Ovary (tissue), 9 donors: Measurements from ENCODE around the gene LRRC57. TPM values are rescaled to one million over a fixed set of nuclear protein-coding genes. Genes with fewer than 3 reads are reported as not detected.

ENCODE experiments used
- DNase-seq, 5 donors: peaks; one replicate each; pipeline ENCODE4 v3.0.0-alpha.2; 2019 to 2020
- H3K27ac ChIP-seq, 2 donors: fragments of 200-600 bp; one replicate each; pipeline versions ENCODE4 v1.5.1 to v1.8.0; 2019 to 2022
- H3K27me3 ChIP-seq: fragments of 200-600 bp; one replicate; pipeline ENCODE4 v1.8.0; 2022
- H3K36me3 ChIP-seq: fragments of 200-600 bp; sonication (generic); one replicate; pipeline ENCODE4 v1.5.1; 2019
- H3K4me1 ChIP-seq: one replicate; pipeline ENCODE4 v1.8.1; 2013; ENCODE audit warnings: mild to moderate bottlenecking, moderate library complexity; ENCODE audit not compliant: insufficient read depth
- H3K4me3 ChIP-seq: fragments of 200-600 bp; sonication (generic); one replicate; pipeline ENCODE4 v1.5.1; 2017
- H3K9me3 ChIP-seq, 2 donors: fragments of 200-600 bp in 1 of 2; sonication (generic) in 1 of 2; one replicate each; pipeline versions ENCODE4 v1.5.1 to v1.8.1; 2013 to 2019; ENCODE audit warnings: mild to moderate bottlenecking in 1 of 2, moderate library complexity in 1 of 2
- CTCF ChIP-seq, 3 donors: fragments of 450-650 bp in 2 of 3; fragments of 200-600 bp in 1 of 3; IDR thresholded peaks; one replicate each; pipeline versions ENCODE4 v1.5.1 to v1.8.0; 2016 to 2022; ENCODE audit warnings: antibody characterized with exemption in 3 of 3, mild to moderate bottlenecking in 1 of 3
- EP300 ChIP-seq: sonication (generic); formaldehyde crosslinking; IDR thresholded peaks from one replicate; pipeline ENCODE4 v1.6.1; 2017; ENCODE audit warnings: antibody characterized with exemption
- POLR2A ChIP-seq: fragments of 450-650 bp; IDR thresholded peaks from one replicate; pipeline ENCODE4 v1.6.1; 2017; ENCODE audit warnings: antibody characterized with exemption, mild to moderate bottlenecking, moderate library complexity
- WGBS, 3 donors: extraction: QIAGEN DNeasy Blood & Tissue Kit in 1 of 3; methylation state at CpG; one replicate each; pipeline versions ENCODE4 v1.1.5 to v1.1.7; 2013 to 2017; 5-methylcytosine and 5-hydroxymethylcytosine counted together
- intact Hi-C, 4 donors: fragments of 100-400 bp; cut with DNase I; formaldehyde crosslinking; loops; one replicate each; pipeline versions ENCODE4 v1.11.0 to v1.15.1; 2022 to 2023
- polyA plus RNA-seq, 2 donors: library from polyadenylated mRNA; stranded (reverse); fragments of 200-250 nt in 1 of 2; fragments of 350-450 nt in 1 of 2; fragmentation: Illumina TruSeq in 1 of 2; extraction: RNeasy Lipid Tissue Mini Kit (QIAGEN cat#74804) in 1 of 2; gene quantifications; one replicate each; pipeline ENCODE4 v1.2.3, GENCODE V29; 2013 to 2014
- total RNA-seq, 7 donors: library from RNA; depleted of rRNA in 2 of 7; stranded (reverse); fragments of >200 nt in 2 of 7; fragmentation: NEBNext Ultra II Directional in 3 of 7; extraction: Animal tissue kit (Norgen Biotek cat#: 25700) in 3 of 7; gene quantifications; one replicate each; pipeline versions ENCODE4 v1.1.0 to v1.2.4, GENCODE V29; 2016 to 2023
- donor health status: DM: no; HTN: no; CAD: no; lungs with moderate emphysema.
- donor health status: DM: no; HTN: no; CAD: no.
- donor health status: Bipolar disorder and iron deficiency.
- donor health status: DM: yes; HTN: yes; CAD: no.
- donor health status: DM: no; HTN: no; CAD: no.
- donor health status: DM: yes; HTN: yes; CAD: no.

The LRRC57 gene
- total and polyA plus RNA-seq, 9 donors = 7.9 to 28.7 (median 17.7) TPM

DNA sequence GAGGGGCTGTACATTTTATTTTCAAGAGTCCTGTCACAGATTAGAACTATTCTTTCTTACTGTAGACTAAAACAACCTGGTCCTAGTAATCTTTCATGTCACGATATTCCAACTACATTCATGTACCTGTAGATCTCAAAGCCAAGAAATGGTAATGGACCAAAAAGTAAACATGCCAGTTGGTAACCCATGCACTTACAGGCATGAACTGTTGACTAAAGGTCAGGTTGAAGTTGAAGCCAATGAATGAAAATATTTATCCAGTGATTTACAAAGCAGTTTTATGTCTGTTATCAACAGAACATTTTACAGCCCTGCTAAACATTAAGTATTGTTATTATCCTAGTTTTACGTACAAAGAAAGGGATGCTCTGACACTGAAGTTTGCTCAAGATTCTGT lies 25.3 kb downstream of the LRRC57 start:
- Histone ChIP-seq H3K36me3 (no peaks in the 10 kb centered on the region), H3K4me1 (no peaks in the 10 kb centered on the region), H3K27me3 (no peaks in the 10 kb centered on the region), H3K27ac (no peak overlapping the region), H3K9me3 (no peaks in the 10 kb centered on the region), H3K4me3 (no peak overlapping the region)
- DNase-seq = no peak
- intact Hi-C loops = no loop called here
- TF ChIP-seq POLR2A (no peak), EP300 (no peak), CTCF (IDR thresholded peaks at IDR 0.05) (no peak)
- WGBS, 3 donors = 74 to 96% (median 95%) methylated on average over 2 of the region's 2 CpGs

- intact Hi-C loops = no loop called here
- H3K9me3 ChIP-seq = no peaks in the 10 kb centered on the region
- peaks cover 8% of the 10 kb centered on the region for H3K4me1 ChIP-seq
- no peak for DNase-seq
- peak overlapping the region; percentile 11 for H3K4me3 ChIP-seq
- H3K36me3 ChIP-seq = no peaks in the 10 kb centered on the region
- WGBS, 3 donors = 3 to 22% (median 7%) methylated on average over 4 of the region's 4 CpGs
- peak overlapping the region; percentile 9 to 39 for H3K27ac ChIP-seq
- TF ChIP-seq POLR2A (no peak), CTCF (IDR thresholded peaks at IDR 0.05) (no peak), EP300 (no peak)
- H3K27me3 ChIP-seq = no peaks in the 10 kb centered on the region
These were observed 37.6 kb downstream of the LRRC57 start for GRCh38 chr15:42511007-42511391.

- TF ChIP-seq POLR2A (no peak), EP300 (no peak), CTCF (IDR thresholded peaks at IDR 0.05) (no peak)
- Histone ChIP-seq H3K4me1 (peaks cover 8% of the 10 kb centered on the region), H3K36me3 (no peaks in the 10 kb centered on the region), H3K27ac (peak overlapping the region in 1 of 2 donors; percentile 39), H3K27me3 (no peaks in the 10 kb centered on the region), H3K9me3 (no peaks in the 10 kb centered on the region), H3K4me3 (no peak overlapping the region)
- no peak for DNase-seq
- 75 to 79% (median 79%) methylated on average over 4 of the region's 4 CpGs for WGBS, 3 donors
- intact Hi-C loops = no loop called here
These were observed 38.2 kb downstream of the LRRC57 start for GRCh38 chr15:42510258-42511006.

DNA sequence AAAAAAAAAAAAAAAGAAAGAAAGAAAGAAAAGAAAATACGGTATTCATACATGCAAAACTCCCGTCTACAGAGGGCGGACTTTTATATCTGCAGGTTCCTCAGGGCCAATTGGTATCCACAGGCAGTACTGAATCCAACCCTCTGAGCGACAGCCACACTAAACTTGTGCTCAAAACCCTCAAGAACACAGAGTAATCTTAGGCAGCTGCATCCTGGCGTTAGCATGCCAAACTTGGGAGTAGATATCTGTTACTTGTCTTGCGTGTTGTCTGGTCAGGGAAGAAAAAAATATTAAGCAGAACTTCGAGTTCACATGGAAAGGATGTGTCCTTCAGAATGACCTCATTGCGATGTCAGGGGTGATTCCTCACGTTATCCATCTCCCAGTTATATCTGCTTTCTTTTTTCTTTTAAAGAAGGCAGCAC lies 40.3 kb downstream of the LRRC57 start:
- no peaks in the 10 kb centered on the region for H3K36me3 ChIP-seq
- intact Hi-C loops = no loop called here
- peaks cover 11% of the 10 kb centered on the region for H3K4me1 ChIP-seq
- H3K27me3 ChIP-seq = no peaks in the 10 kb centered on the region
- H3K27ac ChIP-seq = peak overlapping the region in 1 of 2 donors; percentile 40
- 8 to 15% (median 10%) methylated on average over 9 of the region's 9 CpGs for WGBS, 3 donors
- DNase-seq = peak in 4 of 5 donors; percentile 51 to 67 (median 64)
- no peak overlapping the region for H3K4me3 ChIP-seq
- TF ChIP-seq POLR2A (no peak), CTCF (IDR thresholded peaks at IDR 0.05) (no peak), EP300 (no peak)
- no peaks in the 10 kb centered on the region for H3K9me3 ChIP-seq
